SK-N-SH (cell line): ENCODE measurements around the gene GAS7.

Experiments used
- EP300 ChIP-seq, 2 experiments: IDR thresholded peaks; 2 replicates each; pipeline versions ENCODE4 v1.4.0 to v1.6.1; 2012; ENCODE audit warnings: borderline replicate concordance in 1 of 2, low read depth in 1 of 2, low read length in 1 of 2
- EZH2phosphoT487 ChIP-seq: fragments of 200-600 bp; sonication (generic); IDR thresholded peaks from 2 replicates; pipeline ENCODE4 v1.6.1; 2017; ENCODE audit warnings: low read depth, mixed run types, mild to moderate bottlenecking, antibody characterized with exemption, moderate library complexity, borderline replicate concordance
- FOXJ3 ChIP-seq: sonication (generic); formaldehyde crosslinking; IDR thresholded peaks from 2 replicates; pipeline ENCODE4 v1.5.1; 2020; ENCODE audit warnings: mild to moderate bottlenecking, missing genetic modification reagents
- FOXM1 ChIP-seq: IDR thresholded peaks from 2 replicates; pipeline ENCODE4 v1.4.0; 2012; ENCODE audit warnings: low read depth, mild to moderate bottlenecking
- JUND ChIP-seq: IDR thresholded peaks from 2 replicates; pipeline ENCODE4 v1.4.0; 2012
- POLR2AphosphoS5 ChIP-seq: IDR thresholded peaks from 2 replicates; pipeline ENCODE4 v1.6.1; 2012; ENCODE audit warnings: low read depth, low read length
- RAD21 ChIP-seq: IDR thresholded peaks from 2 replicates; pipeline ENCODE4 v1.6.1; 2012; ENCODE audit warnings: mild to moderate bottlenecking, low read length
- SIN3A ChIP-seq: IDR thresholded peaks from 2 replicates; pipeline ENCODE4 v1.6.1; 2012; ENCODE audit warnings: low read depth, mild to moderate bottlenecking, low read length, moderate library complexity, borderline replicate concordance
- TCF12 ChIP-seq: IDR thresholded peaks from 2 replicates; pipeline ENCODE4 v1.4.0; 2012
- TEAD4 ChIP-seq: IDR thresholded peaks from 2 replicates; pipeline ENCODE4 v1.4.0; 2012; ENCODE audit warnings: mild to moderate bottlenecking, borderline replicate concordance; ENCODE audit not compliant: insufficient read depth
- YY1 ChIP-seq: IDR thresholded peaks from 2 replicates; pipeline ENCODE4 v1.4.0; 2012; ENCODE audit warnings: low read depth, mild to moderate bottlenecking
- TF ChIP-seq, protein P1 (sequence below): fragments of 200-600 bp; sonication (generic); IDR thresholded peaks from 2 replicates; pipeline ENCODE4 v1.6.1; 2017; ENCODE audit warnings: antibody characterized with exemption, mild to moderate bottlenecking, moderate library complexity
- TF ChIP-seq, protein P2 (sequence below): fragments of 150-350 bp; IDR thresholded peaks from 2 replicates; pipeline ENCODE4 v1.6.1; 2017; ENCODE audit warnings: antibody characterized with exemption, low read length, low read depth, borderline replicate concordance
- TF ChIP-seq, protein P3 (sequence below): IDR thresholded peaks from 2 replicates; pipeline ENCODE4; 2012

DNA sequence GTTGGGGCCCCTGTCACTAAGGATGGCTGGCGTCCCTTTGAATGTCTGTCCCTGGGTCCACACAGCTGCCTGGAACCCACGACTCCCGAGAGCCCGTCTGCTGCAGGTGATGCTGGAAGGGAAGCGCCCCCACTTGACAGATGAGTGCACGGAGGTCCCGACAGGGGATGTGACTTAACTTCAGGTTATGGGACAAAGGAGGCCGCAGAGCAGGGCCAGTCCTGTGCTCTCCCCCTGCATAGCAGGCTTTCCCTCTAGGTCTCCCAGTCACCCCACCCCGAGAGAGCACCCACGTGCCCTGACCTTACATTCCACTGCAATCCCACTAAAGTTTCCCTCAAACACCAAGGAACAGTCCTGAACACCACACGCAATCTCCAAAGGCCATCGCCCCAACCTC lies 287.3 kb downstream of the GAS7 start:
- TF ChIP-seq, protein P1, sequence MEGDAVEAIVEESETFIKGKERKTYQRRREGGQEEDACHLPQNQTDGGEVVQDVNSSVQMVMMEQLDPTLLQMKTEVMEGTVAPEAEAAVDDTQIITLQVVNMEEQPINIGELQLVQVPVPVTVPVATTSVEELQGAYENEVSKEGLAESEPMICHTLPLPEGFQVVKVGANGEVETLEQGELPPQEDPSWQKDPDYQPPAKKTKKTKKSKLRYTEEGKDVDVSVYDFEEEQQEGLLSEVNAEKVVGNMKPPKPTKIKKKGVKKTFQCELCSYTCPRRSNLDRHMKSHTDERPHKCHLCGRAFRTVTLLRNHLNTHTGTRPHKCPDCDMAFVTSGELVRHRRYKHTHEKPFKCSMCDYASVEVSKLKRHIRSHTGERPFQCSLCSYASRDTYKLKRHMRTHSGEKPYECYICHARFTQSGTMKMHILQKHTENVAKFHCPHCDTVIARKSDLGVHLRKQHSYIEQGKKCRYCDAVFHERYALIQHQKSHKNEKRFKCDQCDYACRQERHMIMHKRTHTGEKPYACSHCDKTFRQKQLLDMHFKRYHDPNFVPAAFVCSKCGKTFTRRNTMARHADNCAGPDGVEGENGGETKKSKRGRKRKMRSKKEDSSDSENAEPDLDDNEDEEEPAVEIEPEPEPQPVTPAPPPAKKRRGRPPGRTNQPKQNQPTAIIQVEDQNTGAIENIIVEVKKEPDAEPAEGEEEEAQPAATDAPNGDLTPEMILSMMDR, result no peak
- TF ChIP-seq POLR2AphosphoS5, result no peak
- TF ChIP-seq TEAD4, result no peak
- no peak for TF ChIP-seq SIN3A
- TF ChIP-seq FOXM1, result no peak
- no peak for TF ChIP-seq EP300 (IDR thresholded peaks at IDR 0.05; ENCODE audit: borderline replicate concordance in 1 of 2, low read depth in 1 of 2, low read length in 1 of 2)
- TF ChIP-seq, protein P2, sequence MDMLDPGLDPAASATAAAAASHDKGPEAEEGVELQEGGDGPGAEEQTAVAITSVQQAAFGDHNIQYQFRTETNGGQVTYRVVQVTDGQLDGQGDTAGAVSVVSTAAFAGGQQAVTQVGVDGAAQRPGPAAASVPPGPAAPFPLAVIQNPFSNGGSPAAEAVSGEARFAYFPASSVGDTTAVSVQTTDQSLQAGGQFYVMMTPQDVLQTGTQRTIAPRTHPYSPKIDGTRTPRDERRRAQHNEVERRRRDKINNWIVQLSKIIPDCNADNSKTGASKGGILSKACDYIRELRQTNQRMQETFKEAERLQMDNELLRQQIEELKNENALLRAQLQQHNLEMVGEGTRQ, result no peak
- TF ChIP-seq RAD21, result no peak
- no peak for TF ChIP-seq TCF12
- no peak for TF ChIP-seq YY1
- TF ChIP-seq EZH2phosphoT487, result no peak
- TF ChIP-seq, protein P3, sequence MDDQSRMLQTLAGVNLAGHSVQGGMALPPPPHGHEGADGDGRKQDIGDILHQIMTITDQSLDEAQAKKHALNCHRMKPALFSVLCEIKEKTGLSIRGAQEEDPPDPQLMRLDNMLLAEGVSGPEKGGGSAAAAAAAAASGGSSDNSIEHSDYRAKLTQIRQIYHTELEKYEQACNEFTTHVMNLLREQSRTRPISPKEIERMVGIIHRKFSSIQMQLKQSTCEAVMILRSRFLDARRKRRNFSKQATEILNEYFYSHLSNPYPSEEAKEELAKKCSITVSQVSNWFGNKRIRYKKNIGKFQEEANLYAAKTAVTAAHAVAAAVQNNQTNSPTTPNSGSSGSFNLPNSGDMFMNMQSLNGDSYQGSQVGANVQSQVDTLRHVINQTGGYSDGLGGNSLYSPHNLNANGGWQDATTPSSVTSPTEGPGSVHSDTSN, result no peak
- no peak for TF ChIP-seq FOXJ3
- TF ChIP-seq JUND, result no peak
